ENCODE data around the gene SRSF1.

SRSF1 gene

DNA sequence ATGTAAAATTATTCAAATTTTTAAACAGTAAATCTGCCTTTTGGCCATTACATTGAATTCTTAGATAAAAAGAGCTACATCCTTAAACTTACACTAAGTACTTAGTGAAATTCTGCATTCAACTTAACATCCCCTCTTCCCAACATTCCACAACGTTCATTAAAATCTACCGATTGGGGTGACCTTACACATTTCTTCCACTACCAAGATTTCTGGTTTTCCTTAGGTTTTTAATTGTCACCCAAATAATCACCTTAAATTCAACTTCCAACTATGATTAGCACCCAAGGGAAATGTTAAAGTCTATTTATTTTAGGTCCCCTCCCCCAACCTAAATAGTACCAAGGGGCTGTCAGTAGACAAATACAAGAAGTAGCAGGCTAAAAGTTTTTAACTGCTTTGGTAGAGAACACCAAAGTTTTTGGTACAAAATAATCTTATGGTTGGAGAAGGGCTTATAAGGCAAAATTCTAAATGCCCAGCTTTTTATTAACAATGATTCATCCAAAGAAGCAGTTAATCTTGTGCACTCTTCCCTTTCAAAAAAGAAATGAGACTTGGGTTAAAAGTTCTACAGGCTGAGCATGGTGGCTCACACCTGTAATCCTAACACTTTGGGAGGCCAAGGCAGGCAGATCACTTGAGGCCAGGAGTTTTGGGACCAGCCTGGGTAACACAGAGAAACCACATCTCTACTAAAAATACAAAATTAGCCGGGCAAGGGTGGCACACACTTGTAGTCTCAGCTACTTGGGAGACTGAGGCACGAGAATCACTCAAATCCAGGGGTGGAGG, 4.7 kb downstream of the SRSF1 start:
- no peak for DNase-seq (ENCODE audit: low read depth)
- H3K4me3 ChIP-seq (ENCODE audit: low read depth, low read length) = peak overlapping the region; percentile 90
- TF ChIP-seq, protein P1, sequence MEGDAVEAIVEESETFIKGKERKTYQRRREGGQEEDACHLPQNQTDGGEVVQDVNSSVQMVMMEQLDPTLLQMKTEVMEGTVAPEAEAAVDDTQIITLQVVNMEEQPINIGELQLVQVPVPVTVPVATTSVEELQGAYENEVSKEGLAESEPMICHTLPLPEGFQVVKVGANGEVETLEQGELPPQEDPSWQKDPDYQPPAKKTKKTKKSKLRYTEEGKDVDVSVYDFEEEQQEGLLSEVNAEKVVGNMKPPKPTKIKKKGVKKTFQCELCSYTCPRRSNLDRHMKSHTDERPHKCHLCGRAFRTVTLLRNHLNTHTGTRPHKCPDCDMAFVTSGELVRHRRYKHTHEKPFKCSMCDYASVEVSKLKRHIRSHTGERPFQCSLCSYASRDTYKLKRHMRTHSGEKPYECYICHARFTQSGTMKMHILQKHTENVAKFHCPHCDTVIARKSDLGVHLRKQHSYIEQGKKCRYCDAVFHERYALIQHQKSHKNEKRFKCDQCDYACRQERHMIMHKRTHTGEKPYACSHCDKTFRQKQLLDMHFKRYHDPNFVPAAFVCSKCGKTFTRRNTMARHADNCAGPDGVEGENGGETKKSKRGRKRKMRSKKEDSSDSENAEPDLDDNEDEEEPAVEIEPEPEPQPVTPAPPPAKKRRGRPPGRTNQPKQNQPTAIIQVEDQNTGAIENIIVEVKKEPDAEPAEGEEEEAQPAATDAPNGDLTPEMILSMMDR (IDR thresholded peaks at IDR 0.05; ENCODE audit: low read depth, low read length) = no peak
- TF ChIP-seq, protein P2, sequence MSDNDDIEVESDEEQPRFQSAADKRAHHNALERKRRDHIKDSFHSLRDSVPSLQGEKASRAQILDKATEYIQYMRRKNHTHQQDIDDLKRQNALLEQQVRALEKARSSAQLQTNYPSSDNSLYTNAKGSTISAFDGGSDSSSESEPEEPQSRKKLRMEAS (IDR thresholded peaks at IDR 0.05; ENCODE audit: low read depth, low read length) = no peak
- TF ChIP-seq POLR2A (IDR thresholded peaks at IDR 0.05; ENCODE audit: extremely low read depth, insufficient read length) = no peak
- no peak for TF ChIP-seq MYC (IDR thresholded peaks at IDR 0.05; ENCODE audit: low read depth, low read length)

DNA sequence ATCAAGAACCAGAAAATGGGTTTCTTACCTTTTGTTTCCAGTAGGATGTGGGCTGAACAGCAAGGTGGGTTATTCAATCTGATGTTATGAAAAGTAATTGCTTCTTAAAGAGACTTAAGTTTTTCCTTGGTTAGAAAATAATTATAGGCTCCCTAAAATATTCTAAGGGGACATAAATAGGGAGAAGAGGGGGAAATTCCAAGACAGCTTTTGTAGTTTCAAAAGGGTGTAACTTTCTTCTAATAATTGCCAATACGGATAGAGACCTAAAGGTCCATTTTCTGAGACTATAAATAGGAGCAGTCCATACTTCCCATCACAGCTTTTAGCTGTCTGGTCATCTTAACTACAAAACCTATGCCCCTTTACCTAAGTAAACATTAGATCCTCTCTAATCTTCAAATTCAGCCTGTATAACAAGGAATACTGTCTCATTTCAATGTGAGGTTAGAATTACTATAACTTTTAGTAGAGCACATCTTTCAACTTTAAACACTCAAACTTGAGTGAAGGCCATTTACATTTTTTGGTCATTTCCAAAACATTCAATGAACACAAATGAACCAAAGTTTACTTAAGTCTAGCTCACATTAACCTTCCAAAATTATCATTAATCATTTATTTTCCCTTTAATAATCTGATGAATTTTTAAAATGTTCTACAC, 5.5 kb downstream of the SRSF1 start:
- no peak for TF ChIP-seq POLR2A (IDR thresholded peaks at IDR 0.05; ENCODE audit: extremely low read depth, insufficient read length)
- TF ChIP-seq, protein P2 (IDR thresholded peaks at IDR 0.05; ENCODE audit: low read depth, low read length) = no peak
- TF ChIP-seq, protein P1 (IDR thresholded peaks at IDR 0.05; ENCODE audit: low read depth, low read length) = no peak
- no peak for TF ChIP-seq MYC (IDR thresholded peaks at IDR 0.05; ENCODE audit: low read depth, low read length)

DNA sequence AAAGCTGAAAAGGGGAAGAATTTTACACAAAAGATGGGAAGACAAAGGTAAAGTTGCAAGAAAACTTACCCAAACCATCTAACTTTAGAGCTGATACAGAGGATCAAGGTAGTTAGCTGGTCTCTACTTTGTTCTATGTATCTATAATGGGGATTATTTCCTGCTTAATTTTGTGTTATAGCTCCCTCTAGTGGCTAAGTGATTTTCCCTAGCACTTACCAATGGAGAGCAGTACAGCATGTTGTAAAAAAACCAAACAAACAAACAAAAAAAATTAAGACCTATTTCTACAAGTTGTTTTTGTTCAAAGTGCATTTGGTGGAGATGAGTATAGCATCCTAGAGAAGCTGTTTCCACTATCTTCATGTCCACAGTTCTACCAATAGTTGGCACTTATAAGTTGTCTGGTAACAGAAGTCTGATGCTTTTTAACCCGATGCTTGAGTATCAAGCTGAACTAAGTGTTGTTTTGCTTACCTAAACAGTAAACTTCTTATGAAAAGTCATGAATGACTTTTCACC, 7.5 kb downstream of the SRSF1 start:
- H3K4me3 ChIP-seq (ENCODE audit: low read depth, low read length) = no peak overlapping the region
- peak; percentile 74 for DNase-seq (ENCODE audit: low read depth)
- TF ChIP-seq, protein P1 (IDR thresholded peaks at IDR 0.05; ENCODE audit: low read depth, low read length) = peak; percentile 68
- TF ChIP-seq POLR2A (IDR thresholded peaks at IDR 0.05; ENCODE audit: extremely low read depth, insufficient read length) = no peak

More for the DNA sequence above, 5.5 kb downstream of the SRSF1 start:
- DNase-seq (ENCODE audit: low read depth) = no peak
- H3K4me3 ChIP-seq (ENCODE audit: low read depth, low read length) = peak overlapping the region; percentile 90

DNA sequence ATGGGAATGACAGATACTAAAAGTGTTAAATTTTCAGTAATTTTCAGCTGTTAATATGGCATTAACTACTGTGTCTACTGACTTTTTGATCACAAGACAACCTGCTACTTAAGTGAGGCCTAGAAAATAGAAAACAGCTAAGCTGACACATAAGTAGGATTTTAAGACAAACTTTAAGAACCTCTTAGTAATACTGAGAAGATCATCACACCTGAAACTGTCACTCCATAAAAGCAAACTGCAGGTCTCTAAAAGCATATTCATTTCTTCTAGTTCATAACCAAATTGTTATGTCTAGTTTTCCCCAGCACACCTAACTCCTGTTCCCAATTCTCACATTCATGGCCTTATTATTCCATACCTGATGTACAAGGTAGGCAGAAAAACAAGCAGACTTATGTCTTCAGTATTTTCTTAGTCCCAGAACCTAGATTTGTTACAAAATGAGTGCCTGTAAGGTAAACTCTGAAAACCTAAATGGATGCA, 8.0 kb downstream of the SRSF1 start:
- no peak overlapping the region for H3K4me3 ChIP-seq (ENCODE audit: low read depth, low read length)
- no peak for TF ChIP-seq MYC (IDR thresholded peaks at IDR 0.05; ENCODE audit: low read depth, low read length)
- TF ChIP-seq, protein P2 (IDR thresholded peaks at IDR 0.05; ENCODE audit: low read depth, low read length) = no peak
- TF ChIP-seq POLR2A (IDR thresholded peaks at IDR 0.05; ENCODE audit: extremely low read depth, insufficient read length) = no peak
- TF ChIP-seq, protein P1 (IDR thresholded peaks at IDR 0.05; ENCODE audit: low read depth, low read length) = no peak
- DNase-seq (ENCODE audit: low read depth) = no peak

DNA sequence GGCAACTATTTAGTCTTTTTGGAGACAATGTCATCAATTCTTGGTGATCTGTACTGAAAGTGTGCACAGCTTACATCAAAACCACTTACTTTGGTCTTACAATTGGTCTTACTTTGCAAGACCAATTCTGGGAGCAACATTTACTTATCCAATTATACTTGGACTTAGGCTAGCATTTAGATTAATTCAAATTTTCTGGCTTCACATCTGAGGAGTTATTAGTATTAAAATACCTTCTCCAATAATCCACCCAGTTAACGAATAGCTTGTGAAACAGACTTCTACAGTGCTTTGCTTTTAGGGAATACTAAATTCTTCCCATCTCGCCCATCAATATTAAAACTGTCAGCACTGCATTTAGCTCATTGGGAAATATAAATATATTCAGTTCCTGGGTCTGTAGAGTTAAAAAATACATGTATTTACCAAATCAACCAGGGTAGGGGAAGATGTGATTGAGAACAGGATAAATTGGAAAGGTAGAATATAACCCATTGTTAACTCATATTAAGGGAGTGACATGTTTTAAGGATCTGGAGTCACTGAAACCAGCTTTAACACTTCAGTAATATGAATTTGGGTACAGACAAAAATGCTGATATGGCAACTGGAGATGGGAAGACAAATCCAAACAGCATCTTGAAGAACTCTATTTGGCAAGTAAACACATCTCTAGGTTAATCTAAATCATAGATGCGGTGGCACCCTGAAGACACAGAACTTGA, 9.8 kb downstream of the SRSF1 start:
- TF ChIP-seq, protein P2 (IDR thresholded peaks at IDR 0.05; ENCODE audit: low read depth, low read length) = no peak
- TF ChIP-seq POLR2A (IDR thresholded peaks at IDR 0.05; ENCODE audit: extremely low read depth, insufficient read length) = peak; percentile 18
- H3K4me3 ChIP-seq (ENCODE audit: low read depth, low read length) = no peak overlapping the region

More for the DNA sequence above, 9.8 kb downstream of the SRSF1 start:
- peak; percentile 21 for DNase-seq (ENCODE audit: low read depth)
